HepG2 (cell line): ENCODE data around the gene ETV2. TPM values are rescaled to one million over a fixed set of nuclear protein-coding genes. Genes with fewer than 3 reads are reported as not detected.

Experiments
- ATF3 ChIP-seq: sonication (generic); formaldehyde crosslinking; IDR thresholded peaks from 2 replicates; pipeline ENCODE4 v1.4.0; 2020; ENCODE audit warnings: missing genetic modification reagents
- CENPBD1 ChIP-seq: sonication (generic); formaldehyde crosslinking; IDR thresholded peaks from 2 replicates; pipeline ENCODE4 v1.8.0; 2022; ENCODE audit warnings: missing genetic modification reagents, low read depth, mild to moderate bottlenecking, borderline replicate concordance
- E2F2 ChIP-seq: sonication (generic); formaldehyde crosslinking; IDR thresholded peaks from 2 replicates; pipeline ENCODE4 v1.4.0; 2020; ENCODE audit warnings: missing genetic modification reagents, borderline replicate concordance
- FOXK2 ChIP-seq: fragments of 450-650 bp; IDR thresholded peaks from 2 replicates; pipeline ENCODE4 v1.6.1; 2016
- FOXM1 ChIP-seq: sonication (generic); formaldehyde crosslinking; IDR thresholded peaks from 2 replicates; pipeline ENCODE4 v1.5.0; 2020; ENCODE audit warnings: missing genetic modification reagents
- GABPB1 ChIP-seq: IDR thresholded peaks from 2 replicates; pipeline ENCODE4 v1.6.1; 2016; ENCODE audit warnings: mild to moderate bottlenecking, missing genetic modification reagents, moderate library complexity, missing compliant biosample characterization
- MBD4 ChIP-seq: IDR thresholded peaks from 2 replicates; pipeline ENCODE4 v1.6.1; 2012; ENCODE audit warnings: low read length, inconsistent platforms, borderline replicate concordance
- SAFB2 ChIP-seq: sonication (generic); formaldehyde crosslinking; IDR thresholded peaks from 2 replicates; pipeline ENCODE4 v1.5.1; 2020; ENCODE audit warnings: missing genetic modification reagents, low read depth, mild to moderate bottlenecking, borderline replicate concordance
- SKIL ChIP-seq: sonication (generic); formaldehyde crosslinking; IDR thresholded peaks from 2 replicates; pipeline ENCODE4 v1.8.0; 2022; ENCODE audit warnings: missing genetic modification reagents, mild to moderate bottlenecking, moderate library complexity, borderline replicate concordance
- SMARCE1 ChIP-seq: fragments of 450-650 bp; IDR thresholded peaks from 2 replicates; pipeline ENCODE4 v1.6.1; 2017; ENCODE audit warnings: borderline replicate concordance
- TBP ChIP-seq: sonication (generic); formaldehyde crosslinking; IDR thresholded peaks from 2 replicates; pipeline ENCODE4 v1.5.0; 2020; ENCODE audit warnings: missing genetic modification reagents
- TIGD3 ChIP-seq: sonication (generic); formaldehyde crosslinking; IDR thresholded peaks from 2 replicates; pipeline ENCODE4 v1.5.1; 2020; ENCODE audit warnings: mild to moderate bottlenecking, missing genetic modification reagents, borderline replicate concordance
- TMF1 ChIP-seq: sonication (generic); formaldehyde crosslinking; IDR thresholded peaks from 2 replicates; pipeline ENCODE4 v1.8.1; 2022; ENCODE audit warnings: low read depth, missing genetic modification reagents
- YEATS4 ChIP-seq: sonication (generic); formaldehyde crosslinking; IDR thresholded peaks from 2 replicates; pipeline ENCODE4 v1.4.0; 2020; ENCODE audit warnings: missing genetic modification reagents, borderline replicate concordance
- ZNF451 ChIP-seq: sonication (generic); formaldehyde crosslinking; IDR thresholded peaks from 2 replicates; pipeline ENCODE4 v1.5.0; 2020; ENCODE audit warnings: mild to moderate bottlenecking, missing genetic modification reagents
- ZNF615 ChIP-seq: sonication (generic); formaldehyde crosslinking; IDR thresholded peaks from 2 replicates; pipeline ENCODE4 v1.5.0; 2020; ENCODE audit warnings: mild to moderate bottlenecking, missing genetic modification reagents, borderline replicate concordance
- ZNF7 ChIP-seq: IDR thresholded peaks from 2 replicates; pipeline ENCODE4 v1.6.1; 2016; ENCODE audit warnings: missing biosample characterization, missing genetic modification reagents
- ZNF766 ChIP-seq: sonication (generic); formaldehyde crosslinking; IDR thresholded peaks from 2 replicates; pipeline ENCODE4 v1.5.0; 2020; ENCODE audit warnings: missing genetic modification reagents, borderline replicate concordance
- ZNF772 ChIP-seq: sonication (generic); formaldehyde crosslinking; IDR thresholded peaks from 2 replicates; pipeline ENCODE4 v1.5.0; 2020; ENCODE audit warnings: mild to moderate bottlenecking, missing genetic modification reagents
- ZNF839 ChIP-seq: sonication (generic); formaldehyde crosslinking; IDR thresholded peaks from 2 replicates; pipeline ENCODE4 v1.4.0; 2020; ENCODE audit warnings: missing genetic modification reagents, mild to moderate bottlenecking, borderline replicate concordance
- ZSCAN22 ChIP-seq: sonication (generic); formaldehyde crosslinking; IDR thresholded peaks from 2 replicates; pipeline ENCODE4 v1.4.0; 2020; ENCODE audit warnings: mild to moderate bottlenecking, missing genetic modification reagents
- polyA plus RNA-seq, 8 experiments: library from polyadenylated mRNA; depleted of rRNA in 3 of 8; stranded (reverse) in 7 of 8; unstranded in 1 of 8; fragments of >200 nt; fragmentation: Illumina TruSeq in 4 of 8; extraction: Trizol in 4 of 8; gene quantifications; 2 replicates each; pipeline versions ENCODE4 v1.2.1 to v1.2.3, GENCODE V29; 2011 to 2016; ENCODE audit warnings: low read depth in 4 of 8, missing spikeins in 1 of 8, mixed read lengths in 1 of 8; ENCODE audit not compliant: insufficient read depth in 1 of 8
- total RNA-seq, 5 experiments: library from RNA; depleted of rRNA; stranded (reverse); fragments of >200 nt; fragmentation: Illumina TruSeq; extraction: Trizol; gene quantifications; 2 replicates each; pipeline ENCODE4 v1.2.3, GENCODE V29; 2016; ENCODE audit warnings: low read depth in 1 of 5

ETV2 gene
- total and polyA plus RNA-seq, 2 of the 13 experiments (the other 11 are each of a cell fraction or from before 2014, with no cell fraction given), result 0.07 to 0.20 TPM

- TF ChIP-seq SKIL (CRISPR knock-in tag) (peak; percentile 40; the same call in 1 of the 2 replicates), ZNF615 (CRISPR knock-in tag) (no peak), YEATS4 (CRISPR knock-in tag) (peak; percentile 74; the same call in 1 of the 2 replicates), TIGD3 (CRISPR knock-in tag) (no peak), CENPBD1 (CRISPR knock-in tag) (no peak), FOXM1 (CRISPR knock-in tag) (no peak), ZNF839 (CRISPR knock-in tag) (no peak), ZNF766 (CRISPR knock-in tag) (peak; percentile 84; the same call in 1 of the 2 replicates), ZSCAN22 (CRISPR knock-in tag) (no peak), MBD4 (no peak), ZNF772 (CRISPR knock-in tag) (peak; percentile 86), GABPB1 (CRISPR knock-in tag) (peak; percentile 74), TBP (CRISPR knock-in tag) (no peak), TMF1 (CRISPR knock-in tag) (no peak; the same call in 1 of the 2 replicates), ZNF451 (CRISPR knock-in tag) (peak; percentile 91; the same call in 1 of the 2 replicates), ATF3 (CRISPR knock-in tag) (peak; percentile 49; the same call in 1 of the 2 replicates), SMARCE1 (no peak), FOXK2 (peak; percentile 95), ZNF7 (no peak), E2F2 (CRISPR knock-in tag) (peak; percentile 79; the same call in 1 of the 2 replicates), SAFB2 (CRISPR knock-in tag) (no peak)
Measured at GRCh38 chr19:35643255-35644205, 2.0 kb downstream of the ETV2 start (continued).
